HCT116 (cell line): Measurements from ENCODE around the gene ZNF793.

ENCODE experiments used
- EGR1 ChIP-seq: IDR thresholded peaks from 2 replicates; pipeline ENCODE4 v1.6.1; 2012; ENCODE audit warnings: low read depth
- JUND ChIP-seq: IDR thresholded peaks from 2 replicates; pipeline ENCODE4 v1.6.1; 2012
- YY1 ChIP-seq: IDR thresholded peaks from 2 replicates; pipeline ENCODE4 v1.6.1; 2011; ENCODE audit warnings: low read length, low read depth, moderate library complexity, mild to moderate bottlenecking; ENCODE audit not compliant: insufficient replicate concordance; ENCODE audit errors: extremely low read depth
- TF ChIP-seq, protein P1 (sequence below), 3 experiments: fragments of 200-600 bp in 1 of 3; sonication (generic) in 1 of 3; IDR thresholded peaks in 2 of 3; conservative IDR thresholded peaks in 1 of 3; 2 replicates each; pipeline ENCODE4 v1.5.1; 2012 to 2017; ENCODE audit warnings: low read depth in 2 of 3, low read length in 2 of 3, antibody characterized with exemption in 1 of 3, borderline replicate concordance in 1 of 3, control low read depth in 1 of 3, mild to moderate bottlenecking in 1 of 3, mixed read lengths in 1 of 3, mixed run types in 1 of 3, moderate library complexity in 1 of 3; ENCODE audit not compliant: insufficient read depth in 1 of 3
- TF ChIP-seq, protein P2 (sequence below): IDR thresholded peaks from 2 replicates; pipeline ENCODE4 v1.6.1; 2012

DNA sequence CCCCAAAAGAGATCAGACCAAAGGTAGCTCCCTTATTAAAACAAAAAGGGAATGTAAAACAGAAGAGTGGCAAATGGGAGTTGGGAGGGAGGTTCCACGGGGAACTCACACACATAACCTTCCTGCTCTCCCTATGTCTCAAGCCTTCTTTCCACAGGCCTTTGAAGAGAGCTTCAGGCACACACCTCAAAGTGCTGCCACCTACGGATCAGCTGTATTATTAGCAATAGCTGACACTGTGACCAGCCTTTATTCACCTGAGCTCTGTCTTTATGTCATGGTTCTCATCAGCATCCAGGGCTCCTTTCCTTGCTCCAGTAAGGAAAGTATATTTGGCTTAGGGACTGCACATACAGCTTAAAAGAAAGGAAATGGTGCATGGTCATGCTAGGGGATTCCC lies 76.6 kb downstream of the ZNF793 start:
- TF ChIP-seq, protein P1, sequence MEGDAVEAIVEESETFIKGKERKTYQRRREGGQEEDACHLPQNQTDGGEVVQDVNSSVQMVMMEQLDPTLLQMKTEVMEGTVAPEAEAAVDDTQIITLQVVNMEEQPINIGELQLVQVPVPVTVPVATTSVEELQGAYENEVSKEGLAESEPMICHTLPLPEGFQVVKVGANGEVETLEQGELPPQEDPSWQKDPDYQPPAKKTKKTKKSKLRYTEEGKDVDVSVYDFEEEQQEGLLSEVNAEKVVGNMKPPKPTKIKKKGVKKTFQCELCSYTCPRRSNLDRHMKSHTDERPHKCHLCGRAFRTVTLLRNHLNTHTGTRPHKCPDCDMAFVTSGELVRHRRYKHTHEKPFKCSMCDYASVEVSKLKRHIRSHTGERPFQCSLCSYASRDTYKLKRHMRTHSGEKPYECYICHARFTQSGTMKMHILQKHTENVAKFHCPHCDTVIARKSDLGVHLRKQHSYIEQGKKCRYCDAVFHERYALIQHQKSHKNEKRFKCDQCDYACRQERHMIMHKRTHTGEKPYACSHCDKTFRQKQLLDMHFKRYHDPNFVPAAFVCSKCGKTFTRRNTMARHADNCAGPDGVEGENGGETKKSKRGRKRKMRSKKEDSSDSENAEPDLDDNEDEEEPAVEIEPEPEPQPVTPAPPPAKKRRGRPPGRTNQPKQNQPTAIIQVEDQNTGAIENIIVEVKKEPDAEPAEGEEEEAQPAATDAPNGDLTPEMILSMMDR (IDR thresholded peaks at IDR 0.05 in 2 of 3, conservative IDR thresholded peaks at IDR 0.05 in 1 of 3; ENCODE audit: borderline replicate concordance in 1 of 3, insufficient read depth in 1 of 3, low read depth in 2 of 3, low read length in 2 of 3), result no peak
- TF ChIP-seq YY1, result no peak
- TF ChIP-seq, protein P2, sequence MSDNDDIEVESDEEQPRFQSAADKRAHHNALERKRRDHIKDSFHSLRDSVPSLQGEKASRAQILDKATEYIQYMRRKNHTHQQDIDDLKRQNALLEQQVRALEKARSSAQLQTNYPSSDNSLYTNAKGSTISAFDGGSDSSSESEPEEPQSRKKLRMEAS, result no peak
- TF ChIP-seq EGR1, result no peak
- no peak for TF ChIP-seq JUND
